A549 (cell line): ENCODE results near the gene TMEM97. TPM values are rescaled to one million over a fixed set of nuclear protein-coding genes. Genes with fewer than 3 reads are reported as not detected.

ENCODE experiments used
- ATAC-seq, 2 experiments: fragments of 200-7000 bp in 1 of 2; fragments of >200 bp in 1 of 2; cut with Nextera tagmentation in 1 of 2; cut with Tn5 transposase in 1 of 2; 3 replicates each; pipeline versions ENCODE4 v1.8.0 to v1.9.1; 2018 to 2020; ENCODE audit warnings: mild to moderate bottlenecking in 1 of 2, moderate library complexity in 1 of 2
- CTCF ChIA-PET: fragments of 300-600 bp; sonication (Branson Sonifier 250); formaldehyde crosslinking; extraction: SDS; loops from one replicate; lab custom pipeline; 2021; ENCODE audit warnings: antibody characterized with exemption, inconsistent platforms; lab: Yijun Ruan, JAX
- POLR2A ChIA-PET: fragments of 350-600 bp; formaldehyde crosslinking; extraction: SDS; loops from one replicate; lab custom pipeline; 2021; ENCODE audit warnings: antibody characterized with exemption, inconsistent platforms; lab: Yijun Ruan, JAX
- DNase-seq, 2 experiments: peaks; one replicate each; pipeline versions ENCODE4 v3.0.0 to v3.0.0-alpha.2; 2011 to 2016; ENCODE audit warnings: low read depth in 1 of 2, low spot score in 1 of 2
- FAIRE-seq: peaks from 2 replicates; lab custom pipeline; 2011; peaks lifted over from hg19 to GRCh38; lab: Jason Lieb, UNC
- H3K27ac ChIP-seq, 2 experiments: fragments of >200 bp; sonication (Bioruptor Twin); formaldehyde crosslinking; 3 replicates each; pipeline ENCODE4 v1.5.1; 2016 to 2017
- H3K4me1 ChIP-seq: fragments of >200 bp; sonication (Bioruptor Twin); formaldehyde crosslinking; 3 replicates; pipeline ENCODE4 v1.6.1; 2016
- H3K4me2 ChIP-seq: fragments of >200 bp; sonication (Bioruptor Twin); formaldehyde crosslinking; 3 replicates; pipeline ENCODE4 v1.6.1; 2016
- H3K4me3 ChIP-seq: fragments of >200 bp; sonication (Bioruptor Twin); formaldehyde crosslinking; 3 replicates; pipeline ENCODE4 v1.5.1; 2016
- H3K9me3 ChIP-seq: fragments of >200 bp; sonication (Bioruptor Twin); formaldehyde crosslinking; 3 replicates; pipeline ENCODE4 v1.6.1; 2016
- BHLHE40 ChIP-seq: IDR thresholded peaks from 2 replicates; pipeline ENCODE4 v1.6.1; 2012; ENCODE audit warnings: low read depth, low read length, inconsistent platforms
- EHF ChIP-seq: fragments of 250-450 bp; sonication (Bioruptor Pico); IDR thresholded peaks from 2 replicates; pipeline ENCODE4 v1.5.0; 2020; ENCODE audit warnings: mild to moderate bottlenecking
- EP300 ChIP-seq, 2 experiments: fragments of >200 bp; sonication (Bioruptor Twin); formaldehyde crosslinking; IDR thresholded peaks; 2 replicates in 1 of 2; 3 replicates in 1 of 2; pipeline ENCODE4 v1.6.1; 2016 to 2017
- FOSL2 ChIP-seq, 2 experiments: fragments of 450-650 bp in 1 of 2; fragments of >200 bp in 1 of 2; sonication (Bioruptor Twin) in 1 of 2; formaldehyde crosslinking; IDR thresholded peaks; 2 replicates each; pipeline versions ENCODE4 v1.5.0 to v1.6.1; 2016 to 2020; ENCODE audit warnings: mild to moderate bottlenecking in 1 of 2, moderate library complexity in 1 of 2
- HEYL ChIP-seq: fragments of 250-450 bp; sonication (Bioruptor Pico); IDR thresholded peaks from 2 replicates; pipeline ENCODE4 v1.8.0; 2021; ENCODE audit warnings: mild to moderate bottlenecking, moderate library complexity
- JUNB ChIP-seq: fragments of >200 bp; sonication (Bioruptor Twin); formaldehyde crosslinking; IDR thresholded peaks from 2 replicates; pipeline ENCODE4 v1.6.1; 2016
- KDM5A ChIP-seq: fragments of 200-600 bp; sonication (generic); IDR thresholded peaks from 2 replicates; pipeline ENCODE4 v1.6.1; 2016; ENCODE audit warnings: antibody characterized with exemption, mild to moderate bottlenecking
- MAFK ChIP-seq: fragments of 450-650 bp; IDR thresholded peaks from 2 replicates; pipeline ENCODE4 v1.6.1; 2014; ENCODE audit not compliant: partially characterized antibody
- NFE2L2 ChIP-seq: fragments of 150-350 bp; conservative IDR thresholded peaks from 2 replicates; pipeline ENCODE4 v1.6.1; 2014; ENCODE audit warnings: low read length
- NR3C1 ChIP-seq: fragments of >200 bp; sonication (Bioruptor Twin); formaldehyde crosslinking; IDR thresholded peaks from 3 replicates; pipeline ENCODE4 v1.6.1; 2017
- PHF8 ChIP-seq: fragments of 200-600 bp; sonication (generic); IDR thresholded peaks from 2 replicates; pipeline ENCODE4 v1.6.1; 2016; ENCODE audit warnings: low read depth, mild to moderate bottlenecking, antibody characterized with exemption, moderate library complexity, borderline replicate concordance
- POLR2A ChIP-seq: IDR thresholded peaks from 2 replicates; pipeline ENCODE4 v1.6.1; 2012; ENCODE audit warnings: mild to moderate bottlenecking, low read length
- POLR2AphosphoS2 ChIP-seq: conservative IDR thresholded peaks from 2 replicates; pipeline ENCODE4 v1.6.1; 2012; ENCODE audit warnings: low read length, improper control_type of control experiment, inconsistent platforms
- RAD21 ChIP-seq, 2 experiments: fragments of >200 bp in 1 of 2; sonication (Bioruptor Twin) in 1 of 2; formaldehyde crosslinking in 1 of 2; IDR thresholded peaks in 1 of 2; conservative IDR thresholded peaks in 1 of 2; 2 replicates in 1 of 2; 3 replicates in 1 of 2; pipeline ENCODE4 v1.6.1; 2012 to 2018; ENCODE audit warnings: inconsistent platforms in 1 of 2
- RARB ChIP-seq: fragments of 250-450 bp; sonication (Bioruptor Pico); IDR thresholded peaks from 2 replicates; pipeline ENCODE4 v1.8.0; 2021; ENCODE audit warnings: mild to moderate bottlenecking, moderate library complexity
- RNF2 ChIP-seq: fragments of 200-600 bp; sonication (generic); IDR thresholded peaks from 2 replicates; pipeline ENCODE4 v1.6.1; 2016; ENCODE audit warnings: low read depth, mild to moderate bottlenecking, antibody characterized with exemption, moderate library complexity, borderline replicate concordance
- ZC3H11A ChIP-seq: fragments of 450-650 bp; IDR thresholded peaks from 2 replicates; pipeline ENCODE4 v1.6.1; 2014; ENCODE audit warnings: antibody characterized with exemption, mild to moderate bottlenecking
- ZFP36 ChIP-seq: fragments of 450-650 bp; IDR thresholded peaks from 2 replicates; pipeline ENCODE4 v1.6.1; 2014; ENCODE audit warnings: borderline replicate concordance; ENCODE audit not compliant: partially characterized antibody
- WGBS: methylation state at CpG from one replicate; pipeline ENCODE4 v1.1.6; 2017; ENCODE audit errors: missing lambda C conversion rate; 5-methylcytosine and 5-hydroxymethylcytosine counted together
- polyA plus RNA-seq, 4 experiments: library from polyadenylated mRNA; depleted of rRNA in 3 of 4; stranded (reverse); fragments of >200 nt; fragmentation: RNase III in 1 of 4; extraction: RNeasy Plus Mini Kit Qiagen cat#74134 plus additional on column Dnase treatment in 1 of 4; gene quantifications; 2 replicates in 3 of 4; 3 replicates in 1 of 4; pipeline ENCODE4 v1.2.3, GENCODE V29; 2011 to 2017
- TF ChIP-seq, protein P1 (sequence below): IDR thresholded peaks from 2 replicates; pipeline ENCODE4 v1.6.1; 2012
- TF ChIP-seq, protein P2 (sequence below): fragments of 150-350 bp; IDR thresholded peaks from 2 replicates; pipeline ENCODE4 v1.6.1; 2014; ENCODE audit warnings: low read depth, mild to moderate bottlenecking, low read length
- TF ChIP-seq, protein P3 (sequence below): fragments of >200 bp; sonication (Bioruptor Twin); formaldehyde crosslinking; IDR thresholded peaks from 3 replicates; pipeline ENCODE4 v1.5.1; 2016
- TF ChIP-seq, protein P4 (sequence below): fragments of 250-450 bp; sonication (Bioruptor Pico); IDR thresholded peaks from 2 replicates; pipeline ENCODE4 v1.5.0; 2020; ENCODE audit warnings: low read depth, mild to moderate bottlenecking, moderate library complexity
- TF ChIP-seq, protein P5 (sequence below): fragments of 200-600 bp; sonication (generic); IDR thresholded peaks from 2 replicates; pipeline ENCODE4 v1.6.1; 2016; ENCODE audit warnings: antibody characterized with exemption, mild to moderate bottlenecking, moderate library complexity
- TF ChIP-seq, protein P6 (sequence below): fragments of 450-650 bp; IDR thresholded peaks from 2 replicates; pipeline ENCODE4 v1.6.1; 2014; ENCODE audit warnings: antibody characterized with exemption

TMEM97 gene
- polyA plus RNA-seq, 2 of the 4 experiments (the other 2 are of a cell fraction), result 75.6 to 90.9 TPM

DNA sequence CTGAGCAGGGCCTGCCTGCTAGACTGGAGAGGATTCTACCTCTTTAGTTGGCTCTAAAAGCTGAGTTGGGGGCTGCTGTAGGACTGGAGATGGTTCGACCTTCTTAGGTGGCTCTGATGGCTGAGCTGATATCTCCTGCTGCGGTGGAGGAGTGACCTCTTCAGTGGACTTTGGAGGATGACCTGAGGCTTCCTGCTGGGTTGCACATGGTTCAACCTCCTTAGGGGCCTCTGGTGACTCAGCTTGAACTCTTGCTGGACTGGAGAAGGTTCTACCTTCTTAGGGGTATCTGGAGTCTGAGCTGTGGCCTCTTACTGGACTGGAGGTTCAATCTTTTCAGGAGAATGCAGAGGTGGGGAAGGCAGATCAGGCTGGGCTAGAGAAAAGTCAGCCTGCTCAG lies 48.9 kb upstream of the TMEM97 start:
- ATAC-seq, result no peak
- no peak for FAIRE-seq
- no peak for DNase-seq
- Histone ChIP-seq H3K4me1 (peaks cover 8% of the 10 kb centered on the region), H3K4me2 (no peak overlapping the region), H3K4me3 (no peak overlapping the region), H3K9me3 (no peaks in the 10 kb centered on the region), H3K27ac (no peak overlapping the region)
- WGBS, result 55% methylated on average over 2 of the region's 2 CpGs
- POLR2A ChIA-PET, result no interaction called here
- TF ChIP-seq RAD21 (conservative IDR thresholded peaks at IDR 0.05 in 1 of 2, IDR thresholded peaks at IDR 0.05 in 1 of 2) (no peak), MAFK (no peak), BHLHE40 (no peak), RNF2 (no peak), POLR2A (no peak), ZC3H11A (no peak), HEYL (no peak), RARB (CRISPR knock-in tag) (no peak), EHF (no peak), NFE2L2 (no peak), EP300 (IDR thresholded peaks at IDR 0.05) (no peak)
- TF ChIP-seq, protein P1, sequence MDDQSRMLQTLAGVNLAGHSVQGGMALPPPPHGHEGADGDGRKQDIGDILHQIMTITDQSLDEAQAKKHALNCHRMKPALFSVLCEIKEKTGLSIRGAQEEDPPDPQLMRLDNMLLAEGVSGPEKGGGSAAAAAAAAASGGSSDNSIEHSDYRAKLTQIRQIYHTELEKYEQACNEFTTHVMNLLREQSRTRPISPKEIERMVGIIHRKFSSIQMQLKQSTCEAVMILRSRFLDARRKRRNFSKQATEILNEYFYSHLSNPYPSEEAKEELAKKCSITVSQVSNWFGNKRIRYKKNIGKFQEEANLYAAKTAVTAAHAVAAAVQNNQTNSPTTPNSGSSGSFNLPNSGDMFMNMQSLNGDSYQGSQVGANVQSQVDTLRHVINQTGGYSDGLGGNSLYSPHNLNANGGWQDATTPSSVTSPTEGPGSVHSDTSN, result no peak
- TF ChIP-seq, protein P2, sequence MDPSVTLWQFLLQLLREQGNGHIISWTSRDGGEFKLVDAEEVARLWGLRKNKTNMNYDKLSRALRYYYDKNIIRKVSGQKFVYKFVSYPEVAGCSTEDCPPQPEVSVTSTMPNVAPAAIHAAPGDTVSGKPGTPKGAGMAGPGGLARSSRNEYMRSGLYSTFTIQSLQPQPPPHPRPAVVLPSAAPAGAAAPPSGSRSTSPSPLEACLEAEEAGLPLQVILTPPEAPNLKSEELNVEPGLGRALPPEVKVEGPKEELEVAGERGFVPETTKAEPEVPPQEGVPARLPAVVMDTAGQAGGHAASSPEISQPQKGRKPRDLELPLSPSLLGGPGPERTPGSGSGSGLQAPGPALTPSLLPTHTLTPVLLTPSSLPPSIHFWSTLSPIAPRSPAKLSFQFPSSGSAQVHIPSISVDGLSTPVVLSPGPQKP, result no peak
- TF ChIP-seq, protein P3, sequence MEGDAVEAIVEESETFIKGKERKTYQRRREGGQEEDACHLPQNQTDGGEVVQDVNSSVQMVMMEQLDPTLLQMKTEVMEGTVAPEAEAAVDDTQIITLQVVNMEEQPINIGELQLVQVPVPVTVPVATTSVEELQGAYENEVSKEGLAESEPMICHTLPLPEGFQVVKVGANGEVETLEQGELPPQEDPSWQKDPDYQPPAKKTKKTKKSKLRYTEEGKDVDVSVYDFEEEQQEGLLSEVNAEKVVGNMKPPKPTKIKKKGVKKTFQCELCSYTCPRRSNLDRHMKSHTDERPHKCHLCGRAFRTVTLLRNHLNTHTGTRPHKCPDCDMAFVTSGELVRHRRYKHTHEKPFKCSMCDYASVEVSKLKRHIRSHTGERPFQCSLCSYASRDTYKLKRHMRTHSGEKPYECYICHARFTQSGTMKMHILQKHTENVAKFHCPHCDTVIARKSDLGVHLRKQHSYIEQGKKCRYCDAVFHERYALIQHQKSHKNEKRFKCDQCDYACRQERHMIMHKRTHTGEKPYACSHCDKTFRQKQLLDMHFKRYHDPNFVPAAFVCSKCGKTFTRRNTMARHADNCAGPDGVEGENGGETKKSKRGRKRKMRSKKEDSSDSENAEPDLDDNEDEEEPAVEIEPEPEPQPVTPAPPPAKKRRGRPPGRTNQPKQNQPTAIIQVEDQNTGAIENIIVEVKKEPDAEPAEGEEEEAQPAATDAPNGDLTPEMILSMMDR, result no peak
- TF ChIP-seq, protein P4, sequence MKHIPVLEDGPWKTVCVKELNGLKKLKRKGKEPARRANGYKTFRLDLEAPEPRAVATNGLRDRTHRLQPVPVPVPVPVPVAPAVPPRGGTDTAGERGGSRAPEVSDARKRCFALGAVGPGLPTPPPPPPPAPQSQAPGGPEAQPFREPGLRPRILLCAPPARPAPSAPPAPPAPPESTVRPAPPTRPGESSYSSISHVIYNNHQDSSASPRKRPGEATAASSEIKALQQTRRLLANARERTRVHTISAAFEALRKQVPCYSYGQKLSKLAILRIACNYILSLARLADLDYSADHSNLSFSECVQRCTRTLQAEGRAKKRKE (CRISPR knock-in tag), result no peak
- CTCF ChIA-PET, result interaction anchor here (1.5 to 11.3 kb wide), 4 partner anchors 9 to 43 kb away, joined by 4 to 93 read pairs (median 10); no protein-coding TSS in a partner anchor

DNA sequence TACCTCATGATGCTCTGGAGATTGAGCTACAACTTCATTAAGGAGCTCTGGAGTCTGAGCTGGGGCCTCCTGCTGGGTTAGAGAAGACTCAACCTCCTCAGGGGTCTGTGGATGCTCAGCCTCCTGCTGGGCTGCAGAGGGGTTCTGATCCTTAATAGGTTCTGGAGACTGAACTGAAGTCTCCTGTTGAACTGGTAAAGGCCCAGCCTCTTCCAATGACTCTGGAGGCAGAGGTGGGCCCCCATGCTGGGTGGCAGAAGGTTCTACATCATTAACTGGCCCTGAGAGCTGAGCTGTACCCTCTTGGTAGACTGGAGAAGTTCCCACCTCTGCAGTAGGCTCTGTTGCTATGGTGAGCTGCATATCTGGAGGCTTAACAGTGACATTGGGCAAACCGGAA lies 48.1 kb upstream of the TMEM97 start:
- H3K27ac ChIP-seq, result no peak overlapping the region
- POLR2A ChIA-PET, result no interaction called here
- DNase-seq (no peak), ATAC-seq (no peak), FAIRE-seq (no peak)
- H3K9me3 ChIP-seq, result no peaks in the 10 kb centered on the region
- H3K4me3 ChIP-seq, result no peak overlapping the region
- H3K4me2 ChIP-seq, result no peak overlapping the region
- H3K4me1 ChIP-seq, result no peaks in the 10 kb centered on the region; the same call in 2 of the 3 replicates
- 58% methylated on average over 1 of the region's 1 CpG for WGBS
- CTCF ChIA-PET, result interaction anchor here (1.1 to 11.3 kb wide), 4 partner anchors 10 to 38 kb away, joined by 3 to 93 read pairs (median 10); no protein-coding TSS in a partner anchor
- TF ChIP-seq NR3C1, result no peak
- TF ChIP-seq NFE2L2, result no peak
- TF ChIP-seq, protein P5, sequence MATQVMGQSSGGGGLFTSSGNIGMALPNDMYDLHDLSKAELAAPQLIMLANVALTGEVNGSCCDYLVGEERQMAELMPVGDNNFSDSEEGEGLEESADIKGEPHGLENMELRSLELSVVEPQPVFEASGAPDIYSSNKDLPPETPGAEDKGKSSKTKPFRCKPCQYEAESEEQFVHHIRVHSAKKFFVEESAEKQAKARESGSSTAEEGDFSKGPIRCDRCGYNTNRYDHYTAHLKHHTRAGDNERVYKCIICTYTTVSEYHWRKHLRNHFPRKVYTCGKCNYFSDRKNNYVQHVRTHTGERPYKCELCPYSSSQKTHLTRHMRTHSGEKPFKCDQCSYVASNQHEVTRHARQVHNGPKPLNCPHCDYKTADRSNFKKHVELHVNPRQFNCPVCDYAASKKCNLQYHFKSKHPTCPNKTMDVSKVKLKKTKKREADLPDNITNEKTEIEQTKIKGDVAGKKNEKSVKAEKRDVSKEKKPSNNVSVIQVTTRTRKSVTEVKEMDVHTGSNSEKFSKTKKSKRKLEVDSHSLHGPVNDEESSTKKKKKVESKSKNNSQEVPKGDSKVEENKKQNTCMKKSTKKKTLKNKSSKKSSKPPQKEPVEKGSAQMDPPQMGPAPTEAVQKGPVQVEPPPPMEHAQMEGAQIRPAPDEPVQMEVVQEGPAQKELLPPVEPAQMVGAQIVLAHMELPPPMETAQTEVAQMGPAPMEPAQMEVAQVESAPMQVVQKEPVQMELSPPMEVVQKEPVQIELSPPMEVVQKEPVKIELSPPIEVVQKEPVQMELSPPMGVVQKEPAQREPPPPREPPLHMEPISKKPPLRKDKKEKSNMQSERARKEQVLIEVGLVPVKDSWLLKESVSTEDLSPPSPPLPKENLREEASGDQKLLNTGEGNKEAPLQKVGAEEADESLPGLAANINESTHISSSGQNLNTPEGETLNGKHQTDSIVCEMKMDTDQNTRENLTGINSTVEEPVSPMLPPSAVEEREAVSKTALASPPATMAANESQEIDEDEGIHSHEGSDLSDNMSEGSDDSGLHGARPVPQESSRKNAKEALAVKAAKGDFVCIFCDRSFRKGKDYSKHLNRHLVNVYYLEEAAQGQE, result no peak
- no peak for TF ChIP-seq PHF8
- no peak for TF ChIP-seq ZFP36
- TF ChIP-seq, protein P6, sequence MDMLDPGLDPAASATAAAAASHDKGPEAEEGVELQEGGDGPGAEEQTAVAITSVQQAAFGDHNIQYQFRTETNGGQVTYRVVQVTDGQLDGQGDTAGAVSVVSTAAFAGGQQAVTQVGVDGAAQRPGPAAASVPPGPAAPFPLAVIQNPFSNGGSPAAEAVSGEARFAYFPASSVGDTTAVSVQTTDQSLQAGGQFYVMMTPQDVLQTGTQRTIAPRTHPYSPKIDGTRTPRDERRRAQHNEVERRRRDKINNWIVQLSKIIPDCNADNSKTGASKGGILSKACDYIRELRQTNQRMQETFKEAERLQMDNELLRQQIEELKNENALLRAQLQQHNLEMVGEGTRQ, result no peak
- TF ChIP-seq FOSL2 (IDR thresholded peaks at IDR 0.05), result no peak
- no peak for TF ChIP-seq FOSL2 (CRISPR knock-in tag; IDR thresholded peaks at IDR 0.05)
- TF ChIP-seq, protein P3, result no peak
- no peak for TF ChIP-seq KDM5A
- TF ChIP-seq JUNB, result no peak
- no peak for TF ChIP-seq POLR2AphosphoS2
